B cell (primary cell): ENCODE results near the gene TNFRSF12A. TPM values are rescaled to one million over a fixed set of nuclear protein-coding genes. Genes with fewer than 3 reads are reported as not detected.

ENCODE experiments used
- ATAC-seq: fragments of 200-7000 bp; cut with Tn5 transposase; one replicate; pipeline ENCODE4 v1.10.0; 2021; ENCODE audit warnings: low read depth, mild to moderate bottlenecking, moderate number of reproducible peaks, moderate library complexity
- CTCF ChIA-PET: fragments of 350-600 bp; sonication (Branson Sonifier 250); formaldehyde crosslinking; loops from one replicate; lab custom pipeline; 2021; ENCODE audit warnings: antibody characterized with exemption, inconsistent platforms; lab: Charles Lee
- POLR2A ChIA-PET: fragments of 350-600 bp; sonication (Branson Sonifier 250); formaldehyde crosslinking; loops from one replicate; lab custom pipeline; 2021; ENCODE audit warnings: antibody characterized with exemption; lab: Charles Lee
- DNase-seq: peaks from one replicate; pipeline ENCODE4 v3.0.0; 2013
- H2AFZ ChIP-seq: 2 replicates; pipeline ENCODE4 v1.6.1; 2012; ENCODE audit warnings: mild to moderate bottlenecking, low read depth, low read length; ENCODE audit not compliant: insufficient read depth, poor library complexity, severe bottlenecking
- H3K27ac ChIP-seq, 2 donors: 1 replicate in 1 of 2; 2 replicates in 1 of 2; pipeline ENCODE4 v1.5.1; 2012 to 2013; ENCODE audit warnings: low read length in 2 of 2, mild to moderate bottlenecking in 2 of 2, moderate library complexity in 1 of 2
- H3K27me3 ChIP-seq, 4 experiments: fragments of 200-600 bp in 1 of 4; sonication (generic) in 1 of 4; replicated peaks in 1 of 4; 1 replicate in 2 of 4; 2 replicates in 2 of 4; pipeline versions ENCODE4 v1.6.1 to v1.7.0; 2013 to 2016; ENCODE audit warnings: low read length in 3 of 4, mild to moderate bottlenecking in 2 of 4, mixed read lengths in 1 of 4, moderate library complexity in 1 of 4; ENCODE audit not compliant: insufficient read depth in 4 of 4, control insufficient read depth in 3 of 4; ENCODE audit errors: control extremely low read depth in 1 of 4
- H3K36me3 ChIP-seq, 2 experiments: replicated peaks in 1 of 2; 1 replicate in 1 of 2; 2 replicates in 1 of 2; pipeline versions ENCODE4 v1.6.1 to v1.7.1; 2013; ENCODE audit warnings: low read length in 1 of 2; ENCODE audit not compliant: insufficient read depth in 2 of 2, control insufficient read depth in 1 of 2; ENCODE audit errors: control extremely low read depth in 1 of 2, extremely low read depth in 1 of 2
- H3K4me1 ChIP-seq, 2 donors: fragments of 200-600 bp in 1 of 2; sonication (generic) in 1 of 2; 1 replicate in 1 of 2; 2 replicates in 1 of 2; pipeline versions ENCODE4 v1.5.1 to v1.6.1; 2013 to 2017; ENCODE audit warnings: low read length in 2 of 2; ENCODE audit not compliant: control insufficient read depth in 2 of 2, insufficient read depth in 2 of 2
- H3K4me2 ChIP-seq: replicated peaks from 2 replicates; pipeline ENCODE3; 2012; ENCODE audit warnings: mild to moderate bottlenecking, low read depth, low read length; ENCODE audit not compliant: poor library complexity, severe bottlenecking
- H3K4me3 ChIP-seq, 5 experiments: fragments of 200-600 bp in 1 of 5; sonication (generic) in 1 of 5; 1 replicate in 3 of 5; 2 replicates in 2 of 5; pipeline versions ENCODE4 v1.5.1 to v1.7.0; 2011 to 2016; ENCODE audit warnings: low read length in 4 of 5, mild to moderate bottlenecking in 4 of 5, low read depth in 2 of 5, control low read depth in 1 of 5, moderate library complexity in 1 of 5; ENCODE audit not compliant: insufficient read depth in 1 of 5; ENCODE audit errors: control extremely low read depth in 1 of 5, extremely low read depth in 1 of 5
- H3K79me2 ChIP-seq: fragments of 200-600 bp; sonication (generic); one replicate; pipeline ENCODE4 v1.6.0; 2016; ENCODE audit warnings: low read length; ENCODE audit not compliant: control insufficient read depth, insufficient read depth
- H3K9ac ChIP-seq: fragments of 200-600 bp; sonication (generic); 2 replicates; pipeline ENCODE4 v1.6.1; 2017; ENCODE audit warnings: mild to moderate bottlenecking, low read length, moderate library complexity
- H3K9me3 ChIP-seq, 3 donors: one replicate each; pipeline versions ENCODE4 v1.6.1 to v1.7.1; 2013; ENCODE audit warnings: low read length in 2 of 3; ENCODE audit not compliant: control insufficient read depth in 2 of 3, insufficient read depth in 1 of 3; ENCODE audit errors: control extremely low read depth in 1 of 3
- H4K20me1 ChIP-seq: 2 replicates; pipeline ENCODE4 v1.6.0; 2012; ENCODE audit warnings: mild to moderate bottlenecking, low read length; ENCODE audit not compliant: insufficient read depth, control insufficient read depth, poor library complexity, severe bottlenecking
- H3K27ac Mint-ChIP-seq: one replicate; pipeline ENCODE4 v1.8.0; 2021; ENCODE audit warnings: mixed read lengths
- H3K27me3 Mint-ChIP-seq: one replicate; pipeline ENCODE4 v1.8.0; 2021; ENCODE audit warnings: mixed read lengths
- H3K4me1 Mint-ChIP-seq: one replicate; pipeline ENCODE4 v1.8.0; 2021; ENCODE audit warnings: mixed read lengths
- H3K4me3 Mint-ChIP-seq: one replicate; pipeline ENCODE4 v1.8.0; 2021; ENCODE audit warnings: mixed read lengths
- H3K9me3 Mint-ChIP-seq: one replicate; pipeline ENCODE4 v1.8.0; 2022; ENCODE audit warnings: mixed read lengths; ENCODE audit not compliant: insufficient read depth
- EZH2 ChIP-seq: IDR thresholded peaks from 2 replicates; pipeline ENCODE4 v1.6.1; 2012; ENCODE audit warnings: borderline replicate concordance, low read depth, mild to moderate bottlenecking, moderate library complexity, low read length; ENCODE audit not compliant: insufficient read depth, poor library complexity, severe bottlenecking
- WGBS: methylation state at CpG from one replicate; pipeline ENCODE4 v1.1.5; 2013; ENCODE audit warnings: missing lambda C conversion rate; ENCODE audit not compliant: insufficient coverage; 5-methylcytosine and 5-hydroxymethylcytosine counted together
- intact Hi-C: fragments of 100-400 bp; cut with micrococcal nuclease; formaldehyde crosslinking; loops from one replicate; pipeline ENCODE4 v1.10.0; 2022
- polyA plus RNA-seq: library from polyadenylated mRNA; depleted of rRNA; stranded (reverse); fragments of >200 nt; gene quantifications from 2 replicates; pipeline ENCODE4 v1.2.3, GENCODE V29; 2012
- total RNA-seq, 2 donors: library from RNA; stranded (reverse); fragments of 120-200 nt in 1 of 2; gene quantifications; 1 replicate in 1 of 2; 2 replicates in 1 of 2; pipeline versions ENCODE4 v1.2.3 to v1.2.4, GENCODE V29; 2013 to 2022
- TF ChIP-seq, protein P1 (sequence below): fragments of 200-600 bp; IDR thresholded peaks from one replicate; pipeline ENCODE4 v1.8.0; 2022; ENCODE audit warnings: antibody characterized with exemption, mild to moderate bottlenecking

TNFRSF12A gene
- total and polyA plus RNA-seq, 2 donors (not counting 1 experiment from before 2014, with no cell fraction given) = 0.61 to 1.3 TPM

DNA sequence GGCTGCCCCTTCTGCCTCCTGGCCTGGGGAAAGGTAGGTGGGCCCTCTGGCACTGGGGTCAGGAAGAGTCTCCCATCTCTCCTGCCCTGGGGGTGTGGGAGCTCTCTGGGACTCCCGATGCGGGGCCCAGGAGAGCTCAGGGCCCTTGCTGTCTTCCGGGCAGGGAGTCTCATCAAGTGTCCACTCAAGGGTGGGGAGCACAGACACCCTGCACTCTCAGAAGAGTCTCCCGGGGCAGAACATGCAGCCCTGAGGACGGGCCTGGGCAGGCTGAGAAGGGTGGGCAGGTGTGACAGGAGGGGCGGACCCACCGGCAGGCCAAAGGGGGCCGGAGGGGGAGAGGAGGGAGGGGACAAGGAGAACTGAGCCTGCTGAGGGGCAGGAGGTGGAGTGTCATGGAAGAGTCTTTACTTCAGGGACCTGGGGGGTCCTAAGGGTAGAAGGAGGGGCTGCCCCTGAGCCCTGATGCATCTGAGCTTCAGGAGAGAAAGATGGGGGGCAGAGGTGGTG, 31.5 kb upstream of the TNFRSF12A start:
- Histone ChIP-seq H3K27ac (no peak overlapping the region), H3K9me3 (no peaks in the 10 kb centered on the region), H3K4me2 (no peak overlapping the region), H3K79me2 (no peaks in the 10 kb centered on the region), H3K36me3 (no peaks in the 10 kb centered on the region), H4K20me1 (no peaks in the 10 kb centered on the region), H3K9ac (no peak overlapping the region), H2AFZ (no peak overlapping the region), H3K27me3 (peaks cover 0 to 4% (median 0%) of the 10 kb centered on the region in 4 experiments), H3K4me3 (no peak overlapping the region), H3K4me1 (peaks cover 0 to 5% of the 10 kb centered on the region in 2 donors)
- Mint-ChIP-seq H3K27ac (no peak overlapping the region), H3K4me3 (no peak overlapping the region), H3K4me1 (peaks cover 2% of the 10 kb centered on the region), H3K27me3 (no peaks in the 10 kb centered on the region), H3K9me3 (no peaks in the 10 kb centered on the region)
- no peak for DNase-seq
- ChIA-PET CTCF (no interaction called here), POLR2A (interaction anchor here (0.7 kb wide), 1 partner anchor 210 kb away, joined by 3 read pairs; no protein-coding TSS in a partner anchor)
- TF ChIP-seq, protein P1, sequence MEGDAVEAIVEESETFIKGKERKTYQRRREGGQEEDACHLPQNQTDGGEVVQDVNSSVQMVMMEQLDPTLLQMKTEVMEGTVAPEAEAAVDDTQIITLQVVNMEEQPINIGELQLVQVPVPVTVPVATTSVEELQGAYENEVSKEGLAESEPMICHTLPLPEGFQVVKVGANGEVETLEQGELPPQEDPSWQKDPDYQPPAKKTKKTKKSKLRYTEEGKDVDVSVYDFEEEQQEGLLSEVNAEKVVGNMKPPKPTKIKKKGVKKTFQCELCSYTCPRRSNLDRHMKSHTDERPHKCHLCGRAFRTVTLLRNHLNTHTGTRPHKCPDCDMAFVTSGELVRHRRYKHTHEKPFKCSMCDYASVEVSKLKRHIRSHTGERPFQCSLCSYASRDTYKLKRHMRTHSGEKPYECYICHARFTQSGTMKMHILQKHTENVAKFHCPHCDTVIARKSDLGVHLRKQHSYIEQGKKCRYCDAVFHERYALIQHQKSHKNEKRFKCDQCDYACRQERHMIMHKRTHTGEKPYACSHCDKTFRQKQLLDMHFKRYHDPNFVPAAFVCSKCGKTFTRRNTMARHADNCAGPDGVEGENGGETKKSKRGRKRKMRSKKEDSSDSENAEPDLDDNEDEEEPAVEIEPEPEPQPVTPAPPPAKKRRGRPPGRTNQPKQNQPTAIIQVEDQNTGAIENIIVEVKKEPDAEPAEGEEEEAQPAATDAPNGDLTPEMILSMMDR = no peak
- TF ChIP-seq EZH2 = no peak
- intact Hi-C loops = no loop called here
- no peak for ATAC-seq
- 89% methylated on average over 7 of the region's 8 CpGs for WGBS

DNA sequence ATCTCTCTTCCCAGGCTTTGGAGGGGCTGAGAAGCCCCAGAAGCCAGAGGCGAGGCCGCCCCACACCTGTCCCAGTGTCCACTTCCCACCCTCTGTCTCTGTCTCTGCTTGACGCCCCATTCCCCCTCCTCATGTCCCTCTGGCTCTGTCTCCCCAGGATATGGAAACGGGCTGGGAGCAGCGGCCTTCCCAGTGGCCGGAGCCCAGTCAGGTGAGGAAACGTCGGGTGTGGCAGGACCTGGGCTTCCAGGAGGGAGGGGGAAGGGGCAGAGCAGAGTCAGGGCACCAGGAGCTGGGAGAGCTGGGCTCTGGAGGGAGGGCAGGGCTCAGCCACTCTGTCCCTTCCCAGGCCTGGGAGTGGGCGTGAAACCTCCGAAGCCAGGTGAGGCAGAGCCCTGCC, 29.3 kb upstream of the TNFRSF12A start:
- H3K4me3 Mint-ChIP-seq = no peak overlapping the region
- CTCF ChIA-PET = no interaction called here
- DNase-seq (no peak), ATAC-seq (no peak)
- H3K27me3 Mint-ChIP-seq = no peaks in the 10 kb centered on the region
- H3K4me2 ChIP-seq = no peak overlapping the region
- H3K36me3 ChIP-seq = no peaks in the 10 kb centered on the region
- no peaks in the 10 kb centered on the region for H3K9me3 ChIP-seq
- 87% methylated on average over 9 of the region's 10 CpGs for WGBS
- no peaks in the 10 kb centered on the region for H3K4me1 ChIP-seq
- no peaks in the 10 kb centered on the region for H3K9me3 Mint-ChIP-seq
- POLR2A ChIA-PET = no interaction called here
- H3K79me2 ChIP-seq = no peaks in the 10 kb centered on the region
- no peak overlapping the region for H2AFZ ChIP-seq
- no peak overlapping the region for H3K27ac ChIP-seq
- no peaks in the 10 kb centered on the region for H4K20me1 ChIP-seq
- no peak overlapping the region for H3K4me3 ChIP-seq
- TF ChIP-seq, protein P1 = no peak
- TF ChIP-seq EZH2 = no peak
- no peak overlapping the region for H3K27ac Mint-ChIP-seq
- no peak overlapping the region for H3K9ac ChIP-seq
- H3K4me1 Mint-ChIP-seq = no peaks in the 10 kb centered on the region
- intact Hi-C loops = no loop called here
- peaks cover 0 to 4% (median 0%) of the 10 kb centered on the region in 4 experiments for H3K27me3 ChIP-seq
